Type B pancreatic cell (in vitro differentiated cells): Measurements from ENCODE around the gene C20orf96. TPM values are rescaled to one million over a fixed set of nuclear protein-coding genes. Genes with fewer than 3 reads are reported as not detected.

Experiments
- DNase-seq: peaks from one replicate; pipeline ENCODE4 v3.0.0; 2021; ENCODE audit warnings: mixed read lengths; ENCODE audit not compliant: unreplicated experiment; ENCODE audit errors: extremely low spot score
- H3K27ac Mint-ChIP-seq: 2 replicates; pipeline ENCODE4 v1.8.0; 2021; ENCODE audit warnings: mild to moderate bottlenecking, mixed read lengths
- H3K27me3 Mint-ChIP-seq: 2 replicates; pipeline ENCODE4 v1.8.0; 2021; ENCODE audit warnings: mixed read lengths
- H3K36me3 Mint-ChIP-seq: 2 replicates; pipeline ENCODE4 v1.8.0; 2021; ENCODE audit warnings: mixed read lengths
- H3K4me1 Mint-ChIP-seq: one replicate; pipeline ENCODE4 v1.8.0; 2021; ENCODE audit warnings: mixed read lengths; ENCODE audit not compliant: unreplicated experiment
- H3K4me3 Mint-ChIP-seq: 2 replicates; pipeline ENCODE4 v1.8.0; 2021; ENCODE audit warnings: mild to moderate bottlenecking, mixed read lengths
- H3K9me3 Mint-ChIP-seq: 2 replicates; pipeline ENCODE4 v1.8.0; 2021; ENCODE audit warnings: mixed read lengths
- CTCF ChIP-seq: fragments of 200-600 bp; sonication (generic); conservative IDR thresholded peaks from 2 replicates; pipeline ENCODE4 v1.5.0; 2021; ENCODE audit warnings: antibody characterized with exemption, mild to moderate bottlenecking
- total RNA-seq: library from RNA; stranded (reverse); gene quantifications from 2 replicates; pipeline ENCODE4 v1.2.1, GENCODE V29; 2021; ENCODE audit warnings: low replicate concordance

C20orf96 gene
- total RNA-seq, 1 donor from 2014 or later = 27.0 TPM

GRCh38 chr20:278607-279571 is 11.7 kb downstream of the C20orf96 start:
- TF ChIP-seq CTCF = no peak
- Mint-ChIP-seq H3K27ac (no peak overlapping the region), H3K27me3 (no peaks in the 10 kb centered on the region), H3K9me3 (no peaks in the 10 kb centered on the region), H3K4me3 (no peak overlapping the region), H3K36me3 (peaks cover 37% of the 10 kb centered on the region), H3K4me1 (no peaks in the 10 kb centered on the region)
- DNase-seq = no peak

- Mint-ChIP-seq H3K4me1 (no peaks in the 10 kb centered on the region), H3K27me3 (no peaks in the 10 kb centered on the region), H3K27ac (no peak overlapping the region), H3K36me3 (peaks cover 34% of the 10 kb centered on the region), H3K4me3 (no peak overlapping the region), H3K9me3 (no peaks in the 10 kb centered on the region)
- no peak for DNase-seq
- no peak for TF ChIP-seq CTCF
These were observed 12.4 kb downstream of the C20orf96 start for GRCh38 chr20:278181-278580.

GRCh38 chr20:277496-277781 is 13.1 kb downstream of the C20orf96 start:
- H3K36me3 Mint-ChIP-seq = peaks cover 34% of the 10 kb centered on the region
- H3K4me3 Mint-ChIP-seq = no peak overlapping the region
- TF ChIP-seq CTCF = no peak
- no peaks in the 10 kb centered on the region for H3K27me3 Mint-ChIP-seq
- no peak overlapping the region for H3K27ac Mint-ChIP-seq
- H3K9me3 Mint-ChIP-seq = no peaks in the 10 kb centered on the region
- no peak for DNase-seq
- no peaks in the 10 kb centered on the region for H3K4me1 Mint-ChIP-seq

- Mint-ChIP-seq H3K27ac (no peak overlapping the region), H3K27me3 (no peaks in the 10 kb centered on the region), H3K9me3 (no peaks in the 10 kb centered on the region), H3K4me1 (no peaks in the 10 kb centered on the region), H3K36me3 (peaks cover 29% of the 10 kb centered on the region), H3K4me3 (no peak overlapping the region)
- no peak for TF ChIP-seq CTCF
- DNase-seq = no peak
These were observed 13.7 kb downstream of the C20orf96 start for GRCh38 chr20:276620-277495.

GRCh38 chr20:275791-276190 is 14.8 kb downstream of the C20orf96 start:
- no peak for DNase-seq
- no peak for TF ChIP-seq CTCF
- Mint-ChIP-seq H3K4me3 (no peak overlapping the region), H3K4me1 (no peaks in the 10 kb centered on the region), H3K36me3 (peaks cover 25% of the 10 kb centered on the region), H3K27me3 (no peaks in the 10 kb centered on the region), H3K27ac (no peak overlapping the region), H3K9me3 (no peaks in the 10 kb centered on the region)
